Measurements from ENCODE around the gene EDAR. TPM values are rescaled to one million over a fixed set of nuclear protein-coding genes. Genes with fewer than 3 reads are reported as not detected.
A peak's percentile ranks its signal among the peaks of the same experiment; 100 is the strongest.

EDAR gene
- total and polyA plus RNA-seq, 3 experiments from 2014 or later, result 0.07 to 0.64 (median 0.16) TPM

DNA sequence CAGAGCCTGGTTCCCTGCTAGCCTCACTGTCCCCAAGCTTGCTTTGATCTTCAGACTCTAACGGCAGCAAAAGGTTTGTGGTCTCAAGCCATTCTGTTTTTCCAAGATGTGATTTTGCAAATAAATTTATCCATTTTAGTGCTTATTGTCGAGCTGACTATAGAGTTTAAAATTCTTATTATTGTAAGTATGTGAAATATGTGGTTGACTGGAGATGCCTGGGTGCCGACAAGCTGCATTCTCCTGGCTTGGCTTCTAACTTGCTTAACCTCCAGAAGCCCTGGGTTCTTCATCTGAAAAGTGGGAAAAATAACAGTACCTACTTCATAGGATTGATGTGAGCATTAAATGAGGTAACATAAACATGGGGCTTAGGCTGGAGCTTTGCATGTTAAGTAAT lies 9.9 kb upstream of the EDAR start:
- peaks cover 0 to 2% (median 0%) of the 10 kb centered on the region in 3 donors for H3K36me3 Mint-ChIP-seq
- Histone ChIP-seq H3K36me3 (ENCODE audit: insufficient read depth, low read length) (no peaks in the 10 kb centered on the region), H3K27ac (ENCODE audit: low read depth, low read length) (no peak overlapping the region), H3K27me3 (ENCODE audit: insufficient read depth, low read length, poor library complexity, severe bottlenecking) (no peaks in the 10 kb centered on the region), H3K4me1 (ENCODE audit: insufficient read depth, low read length) (peaks cover 11% of the 10 kb centered on the region), H3K4me3 (ENCODE audit: low read length) (no peak overlapping the region), H3K9me3 (ENCODE audit: low read length) (no peaks in the 10 kb centered on the region)
- no peak overlapping the region for H3K27ac Mint-ChIP-seq
- H3K9me3 Mint-ChIP-seq, result no peaks in the 10 kb centered on the region
- H3K27me3 Mint-ChIP-seq, result peaks cover 0 to 5% of the 10 kb centered on the region in 2 donors
- no peak for DNase-seq
- ChIA-PET POLR2A (interaction anchor here (1.7 kb wide), 1 partner anchor 33 kb away, joined by 4 read pairs; no protein-coding TSS in a partner anchor), CTCF (interaction anchor here (1.0 to 2.9 kb wide), 3 partner anchors 10 to 70 kb away, joined by 3 to 7 read pairs (median 4); partner anchors contain the start of gene EDAR)
- peaks cover 4 to 14% (median 11%) of the 10 kb centered on the region in 3 donors for H3K4me1 Mint-ChIP-seq
- no peak overlapping the region for H3K4me3 Mint-ChIP-seq

DNA sequence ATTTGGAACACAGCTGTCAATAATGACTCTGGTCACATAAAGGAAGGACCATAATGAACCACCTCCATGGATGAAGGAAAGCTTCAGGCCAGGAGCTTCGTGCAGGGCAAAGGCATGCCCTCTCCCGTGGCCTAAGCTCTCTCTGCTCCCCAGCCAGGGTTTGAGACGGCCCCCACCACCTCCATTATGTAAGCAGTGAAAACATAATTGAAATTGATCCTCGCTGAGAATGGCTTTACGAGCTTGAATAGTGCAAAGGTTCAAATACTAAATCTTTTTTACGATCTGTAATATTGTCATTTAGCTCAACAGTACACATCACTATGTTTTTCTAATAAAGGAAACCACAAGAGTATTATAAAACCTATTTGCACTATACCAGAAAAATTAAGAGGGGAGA lies 5.2 kb upstream of the EDAR start:
- ChIA-PET CTCF (no interaction called here), POLR2A (no interaction called here)
- no peak for DNase-seq

DNA sequence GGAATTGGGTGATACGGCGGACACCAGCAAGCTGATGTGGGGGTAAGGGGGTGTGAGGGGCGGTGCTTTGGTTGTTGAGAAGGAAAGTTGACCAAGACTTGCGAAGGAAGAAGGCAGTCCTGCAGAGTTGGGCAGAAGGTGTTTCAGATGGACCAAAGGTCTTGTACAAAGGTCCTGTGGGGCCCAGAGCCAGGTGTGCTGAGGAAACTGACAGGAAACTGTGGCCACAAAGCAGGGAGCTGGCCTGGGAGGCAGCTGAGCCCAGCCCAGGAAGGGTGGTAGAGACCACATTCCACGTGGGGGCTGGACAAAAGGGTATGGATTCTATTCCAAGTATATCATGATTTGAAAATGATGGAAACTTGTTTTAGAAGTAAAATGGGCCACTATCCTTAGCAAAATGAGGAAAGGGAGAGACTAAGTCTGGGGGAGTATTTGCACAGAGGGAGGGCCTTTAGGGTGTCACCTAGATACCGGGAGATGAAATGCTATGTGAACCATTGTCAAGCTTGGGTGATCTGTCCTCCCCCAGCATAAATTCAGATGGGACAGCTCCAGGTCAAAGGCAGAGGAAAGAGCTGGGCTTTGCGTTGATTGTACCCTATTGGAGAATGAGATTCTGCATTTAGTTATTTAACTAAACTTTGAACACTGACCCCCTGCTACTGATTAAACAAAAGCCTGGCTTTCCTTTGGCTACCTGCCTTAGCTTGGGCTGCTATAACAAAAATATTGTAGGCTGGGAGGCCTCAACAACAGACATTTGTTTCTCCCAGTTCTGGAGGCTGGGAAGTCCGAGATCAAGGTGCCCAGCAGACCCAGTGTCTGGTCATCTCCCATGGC lies 4.3 kb upstream of the EDAR start:
- Histone ChIP-seq H3K27ac (ENCODE audit: low read depth, low read length) (no peak overlapping the region), H3K27me3 (ENCODE audit: insufficient read depth, low read length, poor library complexity, severe bottlenecking) (no peaks in the 10 kb centered on the region), H3K36me3 (ENCODE audit: insufficient read depth, low read length) (no peaks in the 10 kb centered on the region), H3K4me3 (ENCODE audit: low read length) (no peak overlapping the region), H3K4me1 (ENCODE audit: insufficient read depth, low read length) (no peaks in the 10 kb centered on the region), H3K9me3 (ENCODE audit: low read length) (no peaks in the 10 kb centered on the region)
- DNase-seq, result no peak
- Mint-ChIP-seq H3K4me3 (no peak overlapping the region), H3K27ac (peak overlapping the region in 1 of 8 donors; percentile 4), H3K4me1 (peaks cover 12 to 14% (median 12%) of the 10 kb centered on the region in 3 donors), H3K9me3 (no peaks in the 10 kb centered on the region), H3K36me3 (no peaks in the 10 kb centered on the region), H3K27me3 (peaks cover 6 to 16% of the 10 kb centered on the region in 2 donors)
- CTCF ChIA-PET, result no interaction called here
- POLR2A ChIA-PET, result no interaction called here

More for the DNA sequence above, 5.2 kb upstream of the EDAR start:
- no peaks in the 10 kb centered on the region for H3K9me3 ChIP-seq (ENCODE audit: low read length)
- peaks cover 3 to 6% (median 4%) of the 10 kb centered on the region in 3 donors for H3K4me1 Mint-ChIP-seq
- peaks cover 4 to 7% of the 10 kb centered on the region in 2 donors for H3K27me3 Mint-ChIP-seq
- no peaks in the 10 kb centered on the region for H3K27me3 ChIP-seq (ENCODE audit: insufficient read depth, low read length, poor library complexity, severe bottlenecking)
- no peak overlapping the region for H3K27ac ChIP-seq (ENCODE audit: low read depth, low read length)
- no peaks in the 10 kb centered on the region for H3K36me3 ChIP-seq (ENCODE audit: insufficient read depth, low read length)
- H3K9me3 Mint-ChIP-seq, result no peaks in the 10 kb centered on the region
- no peak overlapping the region for H3K4me3 Mint-ChIP-seq
- no peaks in the 10 kb centered on the region for H3K4me1 ChIP-seq (ENCODE audit: insufficient read depth, low read length)
- H3K36me3 Mint-ChIP-seq, result no peaks in the 10 kb centered on the region
- no peak overlapping the region for H3K4me3 ChIP-seq (ENCODE audit: low read length)
- H3K27ac Mint-ChIP-seq, result no peak overlapping the region

DNA sequence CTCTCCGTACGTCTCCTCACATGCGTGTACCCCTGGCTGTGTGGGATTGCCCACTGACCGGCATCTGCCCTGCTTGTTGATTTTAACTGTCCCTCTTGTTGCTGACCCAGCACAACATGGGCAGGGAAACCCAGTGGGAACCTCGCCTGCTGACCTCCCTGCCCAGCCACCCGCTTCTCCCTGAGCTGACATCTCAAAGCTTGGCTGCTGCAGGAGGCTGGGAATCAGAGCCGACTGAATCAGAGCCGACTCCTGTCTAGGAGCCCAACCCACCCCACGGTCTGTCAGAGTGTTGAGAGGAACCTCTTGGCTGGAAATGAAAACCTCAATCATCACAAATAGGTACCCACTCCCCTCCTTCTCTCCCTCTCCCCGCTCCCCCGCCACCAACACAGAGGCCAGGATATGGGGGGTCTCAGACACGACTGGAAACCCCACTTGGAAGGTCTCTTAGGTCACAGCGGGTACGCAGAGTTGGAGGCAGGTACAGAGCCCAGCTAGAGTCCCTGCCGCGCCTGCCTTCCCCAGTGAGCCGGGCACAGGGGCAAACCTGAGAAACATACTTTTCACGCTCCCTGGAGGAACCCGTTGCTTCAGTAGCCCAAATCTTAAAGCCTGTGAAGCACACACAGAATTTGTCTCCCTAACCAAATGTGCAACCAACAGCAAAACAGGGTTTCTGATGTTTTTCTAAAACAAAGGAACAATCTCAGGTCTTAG lies 784 bp downstream of the EDAR start:
- no peak overlapping the region for H3K27ac ChIP-seq (ENCODE audit: low read depth, low read length)
- ChIA-PET CTCF (interaction anchor here (0.7 to 2.4 kb wide), 5 partner anchors 10 to 62 kb away, joined by 3 to 12 read pairs (median 4); no protein-coding TSS in a partner anchor), POLR2A (no interaction called here)
- no peaks in the 10 kb centered on the region for H3K27me3 ChIP-seq (ENCODE audit: insufficient read depth, low read length, poor library complexity, severe bottlenecking)
- DNase-seq, result no peak
- Mint-ChIP-seq H3K36me3 (no peaks in the 10 kb centered on the region), H3K9me3 (no peaks in the 10 kb centered on the region), H3K4me3 (peak overlapping the region in 6 of 7 donors; percentile 67 to 87 (median 72)), H3K4me1 (peaks cover 23 to 28% (median 25%) of the 10 kb centered on the region in 3 donors), H3K27me3 (peaks cover 12 to 20% of the 10 kb centered on the region in 2 donors), H3K27ac (peak overlapping the region in 2 of 8 donors; percentile 17 to 68)
- peak overlapping the region; percentile 66 for H3K4me3 ChIP-seq (ENCODE audit: low read length)
- H3K9me3 ChIP-seq (ENCODE audit: low read length), result no peaks in the 10 kb centered on the region
- H3K36me3 ChIP-seq (ENCODE audit: insufficient read depth, low read length), result no peaks in the 10 kb centered on the region
- H3K4me1 ChIP-seq (ENCODE audit: insufficient read depth, low read length), result peaks cover 27% of the 10 kb centered on the region

DNA sequence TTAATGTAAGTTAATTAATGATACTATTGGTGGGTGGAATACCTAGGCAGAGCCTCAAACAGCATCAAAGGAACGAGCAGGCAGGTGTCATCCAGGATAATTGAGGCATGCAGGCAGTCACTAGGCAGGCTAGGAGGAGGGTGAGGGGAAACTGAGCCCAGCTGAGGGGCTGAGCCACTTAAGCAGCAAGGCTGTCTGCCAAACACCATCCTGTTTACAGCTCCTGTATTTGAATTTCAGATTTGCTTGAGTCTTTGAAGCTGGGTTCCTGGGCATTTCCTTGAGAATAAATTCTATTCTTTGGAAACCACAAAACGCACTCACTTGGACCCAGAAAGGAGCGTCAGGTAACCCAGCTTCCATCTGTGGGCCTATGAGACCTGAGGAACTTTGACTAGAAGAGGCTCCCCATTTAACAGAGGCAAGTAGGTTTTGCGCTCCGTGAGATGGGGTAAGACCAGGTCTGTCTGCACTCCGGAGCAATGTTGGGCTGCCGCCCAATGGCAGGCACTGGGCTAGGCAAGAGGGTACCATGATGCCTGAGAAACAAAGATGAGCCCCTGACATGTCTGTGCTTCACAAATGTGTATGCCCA lies 2.0 kb downstream of the EDAR start:
- Mint-ChIP-seq H3K27me3 (peaks cover 12 to 20% of the 10 kb centered on the region in 2 donors), H3K4me3 (peak overlapping the region in 2 of 7 donors; percentile 36 to 49), H3K27ac (peak overlapping the region in 3 of 8 donors; percentile 5 to 55 (median 50)), H3K36me3 (no peaks in the 10 kb centered on the region), H3K9me3 (no peaks in the 10 kb centered on the region), H3K4me1 (peaks cover 27 to 38% (median 35%) of the 10 kb centered on the region in 3 donors)
- CTCF ChIA-PET, result interaction anchor here (1.4 to 2.4 kb wide), 3 partner anchors 12 to 58 kb away, joined by 3 to 12 read pairs (median 4); no protein-coding TSS in a partner anchor
- Histone ChIP-seq H3K9me3 (ENCODE audit: low read length) (no peaks in the 10 kb centered on the region), H3K27me3 (ENCODE audit: insufficient read depth, low read length, poor library complexity, severe bottlenecking) (no peaks in the 10 kb centered on the region), H3K4me3 (ENCODE audit: low read length) (peak overlapping the region; percentile 66), H3K4me1 (ENCODE audit: insufficient read depth, low read length) (peaks cover 39% of the 10 kb centered on the region), H3K36me3 (ENCODE audit: insufficient read depth, low read length) (no peaks in the 10 kb centered on the region), H3K27ac (ENCODE audit: low read depth, low read length) (no peak overlapping the region)
- peak in 1 of 5 donors; percentile 59 for DNase-seq
- POLR2A ChIA-PET, result no interaction called here

DNA sequence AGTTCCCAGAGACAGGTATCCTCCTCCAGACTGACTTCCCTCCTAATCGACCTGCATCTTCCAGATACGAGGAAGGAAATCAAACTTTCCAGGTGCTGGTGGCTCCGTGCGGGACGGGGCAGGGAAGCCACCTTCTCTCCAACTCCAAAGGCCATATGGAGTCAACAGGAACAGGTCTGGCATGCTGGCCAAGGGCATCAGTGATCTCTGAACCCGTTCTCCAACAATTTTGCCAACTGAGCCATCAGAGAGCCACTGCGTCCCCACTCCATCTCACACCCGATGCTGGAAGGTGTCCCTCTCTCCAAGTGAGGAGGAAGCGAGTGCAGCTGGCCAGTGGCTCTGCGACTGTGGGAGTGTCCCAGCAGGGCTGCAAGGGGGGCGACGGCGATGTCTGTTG lies 5.4 kb downstream of the EDAR start:
- Histone ChIP-seq H3K4me3 (ENCODE audit: low read length) (no peak overlapping the region), H3K27me3 (ENCODE audit: insufficient read depth, low read length, poor library complexity, severe bottlenecking) (no peaks in the 10 kb centered on the region), H3K27ac (ENCODE audit: low read depth, low read length) (no peak overlapping the region), H3K4me1 (ENCODE audit: insufficient read depth, low read length) (peaks cover 41% of the 10 kb centered on the region), H3K9me3 (ENCODE audit: low read length) (no peaks in the 10 kb centered on the region), H3K36me3 (ENCODE audit: insufficient read depth, low read length) (no peaks in the 10 kb centered on the region)
- no peak for DNase-seq
- POLR2A ChIA-PET, result no interaction called here
- H3K27me3 Mint-ChIP-seq, result peaks cover 7 to 10% of the 10 kb centered on the region in 2 donors
- peak overlapping the region in 1 of 8 donors; percentile 85 for H3K27ac Mint-ChIP-seq
- no peak overlapping the region for H3K4me3 Mint-ChIP-seq
- H3K9me3 Mint-ChIP-seq, result no peaks in the 10 kb centered on the region
- peaks cover 25 to 39% (median 30%) of the 10 kb centered on the region in 3 donors for H3K4me1 Mint-ChIP-seq
- CTCF ChIA-PET, result no interaction called here
- H3K36me3 Mint-ChIP-seq, result no peaks in the 10 kb centered on the region

DNA sequence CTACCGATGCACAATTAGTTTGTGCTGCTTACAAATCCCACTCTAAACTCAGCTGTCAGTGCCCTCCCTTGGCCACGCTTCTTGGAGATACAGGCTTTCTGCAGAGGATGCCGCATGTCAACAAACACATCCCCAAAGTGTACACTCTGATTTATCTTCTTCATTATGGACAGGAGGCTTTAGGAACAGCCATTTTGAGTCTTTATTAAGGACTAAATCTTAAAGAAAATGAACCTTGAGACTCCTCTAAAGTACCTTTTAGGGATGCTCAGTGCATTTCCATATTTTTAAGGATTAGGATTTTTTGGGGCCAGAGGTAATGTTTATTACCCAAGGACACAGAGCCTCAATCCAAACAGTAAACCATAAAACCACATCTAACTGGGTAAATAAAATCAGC lies 6.0 kb downstream of the EDAR start:
- ChIA-PET CTCF (no interaction called here), POLR2A (no interaction called here)
- no peak overlapping the region for H3K27ac ChIP-seq (ENCODE audit: low read depth, low read length)
- no peaks in the 10 kb centered on the region for H3K36me3 ChIP-seq (ENCODE audit: insufficient read depth, low read length)
- H3K4me3 Mint-ChIP-seq, result no peak overlapping the region
- no peak overlapping the region for H3K4me3 ChIP-seq (ENCODE audit: low read length)
- H3K4me1 Mint-ChIP-seq, result peaks cover 21 to 35% (median 28%) of the 10 kb centered on the region in 3 donors
- peaks cover 2 to 6% of the 10 kb centered on the region in 2 donors for H3K27me3 Mint-ChIP-seq
- H3K9me3 Mint-ChIP-seq, result no peaks in the 10 kb centered on the region
- peaks cover 41% of the 10 kb centered on the region for H3K4me1 ChIP-seq (ENCODE audit: insufficient read depth, low read length)
- H3K27me3 ChIP-seq (ENCODE audit: insufficient read depth, low read length, poor library complexity, severe bottlenecking), result no peaks in the 10 kb centered on the region
- DNase-seq, result no peak
- H3K9me3 ChIP-seq (ENCODE audit: low read length), result no peaks in the 10 kb centered on the region
- H3K27ac Mint-ChIP-seq, result no peak overlapping the region
- no peaks in the 10 kb centered on the region for H3K36me3 Mint-ChIP-seq
